Ovary (tissue), 3 donors: Measurements from ENCODE around the gene TTC7B.

Source experiments
- CTCF ChIP-seq, 3 donors: fragments of 450-650 bp in 2 of 3; fragments of 200-600 bp in 1 of 3; IDR thresholded peaks; one replicate each; pipeline versions ENCODE4 v1.5.1 to v1.8.0; 2016 to 2022; ENCODE audit warnings: antibody characterized with exemption in 3 of 3, mild to moderate bottlenecking in 1 of 3
- EP300 ChIP-seq: sonication (generic); formaldehyde crosslinking; IDR thresholded peaks from one replicate; pipeline ENCODE4 v1.6.1; 2017; ENCODE audit warnings: antibody characterized with exemption
- POLR2A ChIP-seq: fragments of 450-650 bp; IDR thresholded peaks from one replicate; pipeline ENCODE4 v1.6.1; 2017; ENCODE audit warnings: antibody characterized with exemption, mild to moderate bottlenecking, moderate library complexity
- donor health status: DM: no; HTN: no; CAD: no.

GRCh38 chr14:90566481-90566880 lies 249.7 kb downstream of the TTC7B start:
- TF ChIP-seq CTCF (IDR thresholded peaks at IDR 0.05): no peak
- no peak for TF ChIP-seq POLR2A
- TF ChIP-seq EP300: no peak
